Effector memory CD8-positive, alpha-beta T cell (primary cell): ENCODE results near the gene TCF12.
"Not testable (repeated sequence)": the region's sequence is repeated elsewhere in the genome, so short reads cannot be mapped to it uniquely, and the experiment has no call there.

Source experiments
- ATAC-seq: fragments of 150-1000 bp; cut with Tn5 transposase; replicated peaks from 2 replicates; pipeline ENCODE4 v1.10.0; 2021; ENCODE audit warnings: mild to moderate bottlenecking, moderate library complexity
- DNase-seq, 3 experiments: peaks; one replicate each; pipeline ENCODE4 v3.0.0; 2021
- H3K27ac Mint-ChIP-seq, 2 donors: one replicate each; pipeline ENCODE4 v1.8.0; 2022; ENCODE audit warnings: mild to moderate bottlenecking in 2 of 2, mixed read lengths in 2 of 2, moderate library complexity in 2 of 2
- H3K27me3 Mint-ChIP-seq, 2 donors: one replicate each; pipeline ENCODE4 v1.8.0; 2022; ENCODE audit warnings: mixed read lengths in 2 of 2
- H3K36me3 Mint-ChIP-seq: one replicate; pipeline ENCODE4 v1.8.0; 2022; ENCODE audit warnings: mild to moderate bottlenecking, moderate library complexity, mixed read lengths; ENCODE audit not compliant: insufficient read depth
- H3K4me1 Mint-ChIP-seq, 2 donors: one replicate each; pipeline ENCODE4 v1.8.0; 2022; ENCODE audit warnings: low read depth in 2 of 2, mixed read lengths in 2 of 2
- H3K4me3 Mint-ChIP-seq, 2 donors: one replicate each; pipeline ENCODE4 v1.8.0; 2022; ENCODE audit warnings: mild to moderate bottlenecking in 2 of 2, mixed read lengths in 2 of 2, moderate library complexity in 2 of 2
- H3K9me3 Mint-ChIP-seq, 2 donors: one replicate each; pipeline ENCODE4 v1.8.0; 2022; ENCODE audit warnings: mixed read lengths in 2 of 2

TCF12 gene

DNA sequence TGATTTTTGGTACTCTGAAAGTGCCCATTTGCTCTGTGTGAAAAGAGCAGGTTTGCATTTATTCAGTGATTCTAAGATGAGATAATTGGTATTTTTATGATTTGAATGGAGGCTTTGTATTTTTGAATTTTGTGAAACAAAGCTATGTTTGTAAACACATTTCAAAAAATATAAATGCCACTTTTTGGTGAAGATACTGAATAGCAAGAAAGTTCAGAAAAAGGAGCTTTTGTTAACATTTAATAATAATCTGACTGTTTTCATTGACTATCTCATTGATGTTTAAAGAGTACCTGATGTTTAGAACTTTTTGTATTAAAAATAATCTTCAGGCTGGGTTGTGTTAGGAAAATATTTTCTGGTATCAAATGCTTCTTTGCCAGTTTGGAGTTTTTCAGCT, 23.7 kb downstream of the TCF12 start:
- DNase-seq (no peak), ATAC-seq (no peak)
- Mint-ChIP-seq H3K4me1 (peaks cover 22 to 42% of the 10 kb centered on the region in 2 donors), H3K9me3 (no peaks in the 10 kb centered on the region), H3K27ac (no peak overlapping the region), H3K4me3 (no peak overlapping the region), H3K27me3 (no peaks in the 10 kb centered on the region), H3K36me3 (peaks cover 10% of the 10 kb centered on the region)

DNA sequence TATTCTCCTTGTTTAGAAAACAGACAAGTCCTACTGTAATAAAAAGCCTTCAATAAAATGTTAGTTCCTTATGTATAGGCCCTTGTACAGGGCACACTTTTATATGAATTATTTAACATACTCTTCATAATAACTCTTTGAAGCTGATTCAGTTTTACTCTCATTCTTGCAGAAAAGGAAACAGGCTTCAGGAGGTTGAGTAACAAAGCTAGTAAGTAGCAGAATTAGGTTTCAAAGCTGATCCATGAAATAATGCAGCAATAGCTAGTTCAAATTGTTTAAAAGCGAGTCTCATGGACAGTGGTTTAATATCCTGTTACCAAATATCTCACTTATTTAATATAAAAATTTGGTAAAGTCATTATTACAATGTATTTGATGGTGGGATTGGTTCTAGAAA, 25.0 kb downstream of the TCF12 start:
- Mint-ChIP-seq H3K36me3 (peaks cover 10% of the 10 kb centered on the region), H3K9me3 (no peaks in the 10 kb centered on the region), H3K27ac (no peak overlapping the region), H3K4me3 (no peak overlapping the region), H3K27me3 (no peaks in the 10 kb centered on the region), H3K4me1 (peaks cover 21 to 37% of the 10 kb centered on the region in 2 donors)
- ATAC-seq (no peak), DNase-seq (no peak)

DNA sequence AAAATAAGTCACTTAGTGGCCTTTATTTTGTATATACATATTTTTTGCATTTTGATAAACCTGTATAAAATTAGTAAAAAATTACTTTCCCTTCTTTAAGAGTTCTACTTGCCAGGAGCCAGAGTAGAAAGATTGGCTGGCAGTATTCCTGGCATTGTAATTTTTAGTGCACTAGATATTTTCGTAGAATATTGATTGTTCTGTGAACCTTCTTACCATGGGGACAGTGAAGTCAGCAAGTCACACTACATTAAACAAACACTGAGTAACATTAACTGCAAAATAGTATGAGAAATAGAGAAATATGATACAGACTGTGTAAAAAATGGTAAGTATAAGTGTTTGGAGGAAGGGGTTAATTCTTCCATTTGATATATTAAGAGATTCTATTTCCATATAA, 26.0 kb downstream of the TCF12 start:
- no peaks in the 10 kb centered on the region for H3K9me3 Mint-ChIP-seq
- H3K4me1 Mint-ChIP-seq = peaks cover 15 to 32% of the 10 kb centered on the region in 2 donors
- H3K36me3 Mint-ChIP-seq = peaks cover 10% of the 10 kb centered on the region
- ATAC-seq (no peak), DNase-seq (no peak)
- no peaks in the 10 kb centered on the region for H3K27me3 Mint-ChIP-seq
- H3K27ac Mint-ChIP-seq = no peak overlapping the region
- no peak overlapping the region for H3K4me3 Mint-ChIP-seq

DNA sequence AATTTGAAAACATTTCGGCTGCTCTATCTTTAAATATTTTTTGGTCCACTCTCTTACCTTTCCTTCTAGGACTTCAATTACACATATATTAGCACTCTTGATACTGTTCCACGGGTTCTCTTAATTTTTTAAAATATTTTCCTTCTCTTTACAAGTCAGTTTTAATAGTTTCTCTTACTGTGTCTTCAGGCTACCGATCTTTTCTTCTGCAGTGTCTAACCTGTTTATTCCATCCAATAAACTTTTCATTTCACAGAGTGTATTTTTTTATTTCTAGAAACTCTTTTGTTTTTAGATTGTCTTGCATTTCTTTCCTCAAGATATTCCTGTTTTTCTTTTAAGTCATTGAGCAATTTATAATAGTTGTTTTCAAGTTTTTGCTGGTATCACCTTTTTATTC, 27.7 kb downstream of the TCF12 start:
- DNase-seq (no peak), ATAC-seq (no peak)
- peaks cover 18 to 41% of the 10 kb centered on the region in 2 donors for H3K4me1 Mint-ChIP-seq
- no peaks in the 10 kb centered on the region for H3K9me3 Mint-ChIP-seq
- H3K27ac Mint-ChIP-seq = peak overlapping the region in 1 of 2 donors; percentile 79
- H3K36me3 Mint-ChIP-seq = peaks cover 3% of the 10 kb centered on the region
- H3K4me3 Mint-ChIP-seq = no peak overlapping the region
- no peaks in the 10 kb centered on the region for H3K27me3 Mint-ChIP-seq

DNA sequence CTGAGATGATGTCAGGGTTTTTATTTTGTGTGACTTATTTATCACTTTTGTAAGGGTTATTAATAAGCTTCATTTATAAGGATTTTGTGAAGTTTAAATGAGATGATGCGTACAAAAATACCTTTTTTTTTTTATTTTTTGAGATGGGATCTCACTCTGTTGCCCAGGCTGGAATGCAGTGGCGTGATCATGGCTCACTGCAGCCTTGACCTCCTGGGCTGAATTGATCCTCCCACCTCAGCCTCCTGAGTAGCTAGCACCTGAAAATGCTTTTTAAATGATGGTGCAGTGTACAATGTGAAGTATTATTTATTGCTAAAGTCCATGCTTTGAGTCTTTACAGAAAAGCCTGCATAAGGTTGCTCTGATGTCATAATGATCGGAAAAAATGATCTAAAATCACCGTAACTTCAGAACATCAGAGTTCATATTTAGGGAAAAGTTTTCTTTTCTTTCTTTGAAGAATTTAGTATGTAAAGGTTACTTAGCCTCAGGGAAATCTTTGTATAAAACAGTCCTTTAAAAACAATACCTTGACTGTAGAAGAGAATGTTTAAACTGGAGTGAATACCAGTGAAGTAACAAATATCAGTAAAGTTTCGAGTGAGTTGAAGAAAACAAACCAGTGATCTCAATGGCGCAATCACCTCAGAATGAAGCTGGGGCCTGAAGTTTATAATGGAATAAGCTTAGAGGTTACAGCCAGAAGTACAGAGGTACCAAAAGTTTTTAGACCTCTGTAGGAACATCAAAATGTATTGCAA, 29.7 kb downstream of the TCF12 start:
- Mint-ChIP-seq H3K27ac (peak overlapping the region in 1 of 2 donors; percentile 13), H3K27me3 (no peaks in the 10 kb centered on the region), H3K36me3 (peaks cover 7% of the 10 kb centered on the region), H3K4me1 (peaks cover 15 to 43% of the 10 kb centered on the region in 2 donors), H3K9me3 (no peaks in the 10 kb centered on the region), H3K4me3 (no peak overlapping the region)
- ATAC-seq (no peak), DNase-seq (no peak)

DNA sequence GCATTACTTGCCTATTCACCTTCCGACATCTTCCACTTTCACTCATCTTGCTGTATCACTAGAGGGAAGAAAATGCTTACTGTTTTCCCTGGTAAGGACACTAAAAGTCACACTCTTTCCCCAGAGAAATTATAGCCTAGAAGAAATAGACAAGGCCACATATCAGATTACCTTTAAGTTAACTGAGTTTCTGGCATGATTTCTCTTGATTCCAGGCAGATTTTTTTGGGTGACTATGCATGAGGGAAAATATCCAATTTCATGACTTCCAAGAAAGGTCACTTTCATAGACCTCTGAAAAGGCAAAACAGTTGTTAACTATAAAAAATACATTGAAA, 30.3 kb downstream of the TCF12 start:
- no peak overlapping the region for H3K4me3 Mint-ChIP-seq
- peaks cover 15 to 43% of the 10 kb centered on the region in 2 donors for H3K4me1 Mint-ChIP-seq
- no peak overlapping the region for H3K27ac Mint-ChIP-seq

DNA sequence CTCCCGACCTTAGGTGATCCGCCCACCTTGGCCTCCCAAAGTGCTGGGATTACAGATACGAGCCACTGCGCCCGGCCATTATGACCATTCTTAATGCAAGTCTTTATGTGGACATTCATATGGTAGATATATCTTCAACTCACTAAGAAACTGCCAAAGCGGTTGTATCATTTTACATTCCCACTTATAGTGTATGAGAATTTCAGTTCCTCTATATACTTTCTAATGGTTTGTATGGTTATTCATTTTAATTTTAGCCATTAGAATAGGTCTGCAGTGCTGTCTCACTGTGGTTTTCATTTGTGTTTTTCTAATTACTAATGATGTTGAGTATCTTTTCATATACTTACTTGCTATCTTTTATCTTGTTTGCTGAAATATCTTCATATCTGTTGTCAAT, 32.5 kb downstream of the TCF12 start:
- DNase-seq (no peak), ATAC-seq (no peak)
- Mint-ChIP-seq H3K27ac (no peak overlapping the region), H3K4me1 (peaks cover 17 to 40% of the 10 kb centered on the region in 2 donors), H3K27me3 (no peaks in the 10 kb centered on the region), H3K36me3 (peaks cover 7% of the 10 kb centered on the region), H3K9me3 (no peaks in the 10 kb centered on the region), H3K4me3 (no peak overlapping the region)

More for the DNA sequence above, 30.3 kb downstream of the TCF12 start:
- H3K36me3 Mint-ChIP-seq = peaks cover 7% of the 10 kb centered on the region
- H3K9me3 Mint-ChIP-seq = no peaks in the 10 kb centered on the region
- ATAC-seq (no peak), DNase-seq (no peak)
- no peaks in the 10 kb centered on the region for H3K27me3 Mint-ChIP-seq

DNA sequence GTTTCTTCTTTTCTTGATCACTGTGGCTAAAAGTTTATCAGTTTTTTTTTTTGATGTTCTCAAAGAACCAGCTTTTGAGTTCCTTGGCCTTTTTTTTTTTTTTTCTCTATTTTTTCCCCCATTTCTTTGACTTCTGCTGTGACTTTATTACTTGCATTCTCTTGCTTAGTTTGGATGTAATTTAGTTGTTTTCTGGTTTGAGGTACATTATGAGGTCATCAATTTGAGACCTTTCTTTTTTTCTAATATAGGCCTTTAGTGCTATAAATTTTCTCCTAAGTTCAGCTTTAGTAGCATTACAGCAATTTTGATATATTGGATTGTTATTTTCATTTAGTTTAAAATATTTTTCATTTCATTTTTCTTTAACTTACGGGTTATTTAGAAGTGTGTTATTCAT, 35.3 kb downstream of the TCF12 start:
- H3K4me3 Mint-ChIP-seq = no peak overlapping the region
- peaks cover 7% of the 10 kb centered on the region for H3K36me3 Mint-ChIP-seq
- DNase-seq (no peak), ATAC-seq (no peak)
- H3K9me3 Mint-ChIP-seq = no peaks in the 10 kb centered on the region
- peaks cover 14 to 40% of the 10 kb centered on the region in 2 donors for H3K4me1 Mint-ChIP-seq
- no peak overlapping the region for H3K27ac Mint-ChIP-seq
- no peaks in the 10 kb centered on the region for H3K27me3 Mint-ChIP-seq

DNA sequence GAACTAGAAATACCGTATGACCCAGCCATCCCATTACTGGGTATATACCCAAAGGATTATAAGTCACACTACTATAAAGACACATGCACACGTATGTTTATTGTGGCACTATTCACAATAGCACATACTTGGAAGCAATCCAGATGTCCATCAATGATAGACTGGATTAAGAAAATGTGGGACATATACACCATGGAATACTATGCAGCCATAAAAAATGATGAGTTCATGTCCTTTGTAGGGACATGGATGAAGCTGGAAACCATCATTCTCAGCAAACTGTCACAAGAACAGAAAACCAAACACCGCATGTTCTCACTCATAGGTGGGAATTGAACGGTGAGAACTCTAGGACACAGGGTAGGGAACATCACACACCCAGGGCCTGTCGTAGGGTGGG, 36.6 kb downstream of the TCF12 start:
- DNase-seq, H3K4me3 Mint-ChIP-seq, H3K27ac Mint-ChIP-seq, H3K9me3 Mint-ChIP-seq, H3K27me3 Mint-ChIP-seq, H3K36me3 Mint-ChIP-seq, ATAC-seq: not testable (repeated sequence)
- peaks cover 10 to 36% of the 10 kb centered on the region in 2 donors for H3K4me1 Mint-ChIP-seq

DNA sequence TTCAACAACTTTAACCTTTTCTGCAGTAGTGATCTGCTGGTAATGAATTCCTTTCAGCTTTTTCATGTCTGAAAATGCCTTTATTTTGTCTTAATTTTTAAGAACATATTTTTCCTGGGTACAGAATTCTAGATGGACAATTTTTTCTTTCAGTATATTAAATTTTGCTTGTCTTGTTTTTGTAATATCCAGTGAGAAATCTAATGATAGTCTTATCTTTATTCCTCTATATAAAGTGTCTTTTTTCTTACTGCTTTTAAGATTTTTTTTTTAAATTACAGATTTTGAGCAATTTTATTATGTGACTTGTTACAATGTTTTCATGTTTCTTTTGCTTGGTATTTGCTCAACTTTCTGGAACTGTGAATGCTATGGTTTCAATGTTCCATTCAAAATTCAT, 38.1 kb downstream of the TCF12 start:
- peaks cover 7 to 34% of the 10 kb centered on the region in 2 donors for H3K4me1 Mint-ChIP-seq
- H3K27me3 Mint-ChIP-seq = no peaks in the 10 kb centered on the region
- ATAC-seq (no peak), DNase-seq (no peak)
- peaks cover 5% of the 10 kb centered on the region for H3K36me3 Mint-ChIP-seq
- H3K4me3 Mint-ChIP-seq = no peak overlapping the region
- H3K27ac Mint-ChIP-seq = no peak overlapping the region
- no peaks in the 10 kb centered on the region for H3K9me3 Mint-ChIP-seq

DNA sequence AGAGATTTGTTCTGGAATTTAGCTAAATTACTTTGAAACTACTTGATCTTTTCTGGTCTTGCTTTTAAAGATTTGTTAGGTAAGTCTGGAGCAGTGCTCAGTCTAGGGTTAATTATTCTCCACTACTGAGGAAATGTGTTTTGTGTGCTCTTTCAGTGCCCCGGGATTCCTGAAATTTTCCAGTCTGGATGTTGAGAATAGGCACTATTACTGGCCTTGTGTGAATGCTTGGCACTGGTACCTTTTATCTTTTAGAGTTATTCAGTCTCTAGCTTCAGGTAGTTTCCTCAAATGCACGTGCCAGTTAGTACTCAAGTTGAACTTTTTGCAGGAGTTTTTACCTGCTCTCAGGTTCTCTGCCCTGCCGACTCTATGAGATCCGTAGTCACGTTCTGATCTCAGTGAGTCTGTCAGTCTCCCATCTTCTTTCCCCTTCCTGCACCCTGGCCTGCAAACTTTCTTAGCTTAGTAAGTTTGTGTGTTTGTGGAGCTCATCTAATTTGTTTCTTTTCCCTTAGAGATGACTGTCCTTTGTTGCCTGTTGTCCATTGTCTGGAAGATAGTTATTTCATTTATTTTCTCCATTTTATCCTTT, 39.5 kb downstream of the TCF12 start:
- H3K27ac Mint-ChIP-seq = peak overlapping the region in 1 of 2 donors; percentile 22
- no peaks in the 10 kb centered on the region for H3K9me3 Mint-ChIP-seq
- no peak for DNase-seq
- no peak for ATAC-seq
- H3K4me1 Mint-ChIP-seq = peaks cover 7 to 34% of the 10 kb centered on the region in 2 donors
- no peak overlapping the region for H3K4me3 Mint-ChIP-seq
- H3K27me3 Mint-ChIP-seq = no peaks in the 10 kb centered on the region
- peaks cover 4% of the 10 kb centered on the region for H3K36me3 Mint-ChIP-seq

DNA sequence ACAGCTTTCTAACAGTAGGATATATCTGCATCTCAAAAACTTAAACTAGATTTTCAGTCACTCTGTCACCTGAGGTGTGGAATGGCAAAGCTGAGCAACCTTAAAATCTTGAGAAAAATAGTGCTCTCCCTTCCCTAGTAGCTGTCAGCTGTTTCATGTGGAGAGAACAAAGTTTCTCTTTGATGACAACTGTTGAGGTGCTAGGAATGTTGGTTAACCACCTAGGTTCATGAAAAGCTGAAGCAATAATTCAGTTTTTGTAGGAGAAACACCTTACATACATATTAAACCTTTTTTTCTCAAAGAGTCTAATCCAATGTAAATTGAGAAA, 40.8 kb downstream of the TCF12 start:
- Mint-ChIP-seq H3K27me3 (no peaks in the 10 kb centered on the region), H3K4me3 (no peak overlapping the region), H3K36me3 (peaks cover 4% of the 10 kb centered on the region), H3K27ac (no peak overlapping the region), H3K4me1 (peaks cover 16 to 44% of the 10 kb centered on the region in 2 donors), H3K9me3 (no peaks in the 10 kb centered on the region)
- no peak for DNase-seq
- no peak for ATAC-seq

DNA sequence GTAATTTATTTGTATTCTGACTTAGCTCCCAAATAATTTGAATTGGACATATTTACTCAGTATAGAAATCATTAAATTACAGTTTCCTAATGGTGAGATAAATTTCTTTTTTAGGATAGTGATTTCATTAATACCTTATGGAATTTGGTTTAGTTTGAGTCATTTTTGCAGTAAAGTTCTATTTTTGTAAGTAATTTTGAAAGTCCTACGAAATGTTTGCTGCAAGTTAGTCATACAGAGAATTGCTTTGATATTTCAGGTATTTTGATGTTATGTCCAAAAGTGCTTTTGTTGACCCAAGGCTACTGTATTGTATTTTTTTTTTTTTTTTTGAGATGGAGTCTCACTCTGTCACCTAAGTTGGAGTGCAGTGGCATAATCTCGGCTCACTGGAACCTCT, 41.7 kb downstream of the TCF12 start:
- H3K36me3 Mint-ChIP-seq = peaks cover 4% of the 10 kb centered on the region

DNA sequence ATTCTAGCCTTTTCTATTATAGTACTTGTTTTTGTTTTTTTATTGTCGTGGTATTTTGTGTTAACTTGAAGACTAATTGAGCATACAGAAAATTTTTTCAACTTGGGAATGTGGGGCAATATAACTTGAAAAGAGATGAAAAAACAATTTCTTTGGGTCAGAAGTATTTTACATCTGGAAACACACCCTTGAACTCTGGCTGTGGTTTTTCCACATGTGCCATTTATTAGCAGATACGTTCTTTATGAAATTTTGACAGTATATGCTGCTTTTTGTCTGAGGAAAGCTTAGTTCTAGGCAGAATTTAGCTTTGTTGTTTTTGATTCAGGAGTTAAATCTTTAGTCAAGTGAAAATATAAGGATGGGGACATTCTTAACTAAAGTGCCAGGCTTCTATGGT, 44.7 kb downstream of the TCF12 start:
- ATAC-seq (no peak), DNase-seq (no peak)
- Mint-ChIP-seq H3K9me3 (no peaks in the 10 kb centered on the region), H3K4me3 (peak overlapping the region in 1 of 2 donors; percentile 41), H3K27me3 (no peaks in the 10 kb centered on the region), H3K27ac (no peak overlapping the region), H3K4me1 (peaks cover 21 to 45% of the 10 kb centered on the region in 2 donors), H3K36me3 (peaks cover 4% of the 10 kb centered on the region)

More for the DNA sequence above, 41.7 kb downstream of the TCF12 start:
- peaks cover 18 to 47% of the 10 kb centered on the region in 2 donors for H3K4me1 Mint-ChIP-seq
- H3K27me3 Mint-ChIP-seq = no peaks in the 10 kb centered on the region
- H3K9me3 Mint-ChIP-seq = no peaks in the 10 kb centered on the region
- H3K27ac Mint-ChIP-seq = no peak overlapping the region
- no peak overlapping the region for H3K4me3 Mint-ChIP-seq
- DNase-seq (no peak), ATAC-seq (no peak)
